Measurements from ENCODE around the gene DGKE. TPM values are rescaled to one million over a fixed set of nuclear protein-coding genes. Genes with fewer than 3 reads are reported as not detected.

Gene DGKE
- total and polyA plus RNA-seq, 2 of the 13 experiments (the other 11 are each of a cell fraction or from before 2014, with no cell fraction given), result 3.2 to 5.3 TPM

GRCh38 chr17:56793531-56793930 lies 40.4 kb upstream of the DGKE start:
- intact Hi-C loops (cut with micrococcal nuclease; ENCODE audit: unreplicated experiment) (no loop called here), in situ Hi-C loops (cut with HindIII; ENCODE audit: extremely low pct_ligation_motif_present, low pct_unique_long_range_greater_than_20kb) (no loop called here)
- H3K79me2 ChIP-seq (ENCODE audit: insufficient read depth, low read length), result no peaks in the 10 kb centered on the region
- DNase-seq (ENCODE audit: low spot score), result no peak
- no peak for FAIRE-seq
- no peaks in the 10 kb centered on the region for H4K20me1 ChIP-seq (ENCODE audit: insufficient read depth, low read length)
- TF ChIP-seq RBFOX2 (IDR thresholded peaks at IDR 0.05; ENCODE audit: low read depth, low read length) (no peak), NR2F1 (CRISPR knock-in tag; IDR thresholded peaks at IDR 0.05) (no peak), ZNF263 (CRISPR knock-in tag; IDR thresholded peaks at IDR 0.05) (no peak), PTBP1 (IDR thresholded peaks at IDR 0.05; ENCODE audit: low read depth, low read length, poor library complexity, severe bottlenecking) (no peak), ZNF496 (CRISPR knock-in tag; IDR thresholded peaks at IDR 0.05; ENCODE audit: insufficient replicate concordance) (no peak), TBX3 (IDR thresholded peaks at IDR 0.05; ENCODE audit: borderline replicate concordance) (no peak), SP140L (CRISPR knock-in tag; IDR thresholded peaks at IDR 0.05; ENCODE audit: borderline replicate concordance) (no peak), GZF1 (CRISPR knock-in tag; IDR thresholded peaks at IDR 0.05) (no peak), POGK (CRISPR knock-in tag; conservative IDR thresholded peaks at IDR 0.05) (no peak), ATAD3A (CRISPR knock-in tag; IDR thresholded peaks at IDR 0.05) (no peak), ZFP36 (IDR thresholded peaks at IDR 0.05; ENCODE audit: borderline replicate concordance, low read depth, low read length, partially characterized antibody) (no peak), GMEB2 (CRISPR knock-in tag; IDR thresholded peaks at IDR 0.05; ENCODE audit: low read depth) (no peak)
- H3K36me3 ChIP-seq (replicated peaks in 1 of 2; ENCODE audit: control insufficient read depth in 1 of 2, insufficient read depth in 2 of 2, low read length in 2 of 2), result no peaks in the 10 kb centered on the region
- H3K4me1 ChIP-seq (ENCODE audit: insufficient read depth, low read length), result no peaks in the 10 kb centered on the region
- no TSS peak for BruUV-seq (replicated peaks)
- no peak overlapping the region for H3K4me3 ChIP-seq (replicated peaks in 1 of 3; ENCODE audit: insufficient read depth in 1 of 3, low read depth in 2 of 3, low read length in 3 of 3)
- H3K27me3 ChIP-seq (ENCODE audit: control insufficient read depth in 1 of 2, insufficient read depth in 2 of 2, low read length in 2 of 2), result peaks cover 3 to 23% of the 10 kb centered on the region in 2 experiments; a peak in 3 of 5 replicates
- H3K4me2 ChIP-seq (ENCODE audit: low read depth, low read length), result no peak overlapping the region
- H3K9ac ChIP-seq (ENCODE audit: insufficient read depth, low read depth, low read length), result no peak overlapping the region
- H2AFZ ChIP-seq (ENCODE audit: low read length), result no peak overlapping the region
- ATAC-seq, result no peak
- no peak overlapping the region for H3K27ac ChIP-seq (ENCODE audit: extremely low read length, insufficient read depth, low read length)
- no peaks in the 10 kb centered on the region for H3K9me3 ChIP-seq (ENCODE audit: low read length)
- CTCF ChIA-PET (ENCODE audit: low intra/inter-chr PET ratio, low total read pairs), result no interaction called here
- POLR2A ChIA-PET, result no interaction called here

All from HepG2 (cell line).